HEK293 (cell line): Measurements from ENCODE around the gene MSMP.

Experiments used
- CTCF ChIA-PET: fragments of 350-600 bp; formaldehyde crosslinking; extraction: SDS; loops from one replicate; lab custom pipeline; 2021; ENCODE audit warnings: antibody characterized with exemption; lab: Yijun Ruan, JAX
- POLR2A ChIA-PET: fragments of 300-600 bp; formaldehyde crosslinking; extraction: SDS; loops from one replicate; lab custom pipeline; 2020; ENCODE audit warnings: antibody characterized with exemption, inconsistent platforms; lab: Yijun Ruan, JAX
- H3K27ac ChIP-seq: fragments of 200-500 bp; sonication (Bioruptor generic); 2 replicates; pipeline ENCODE4 v1.5.1; 2014; ENCODE audit warnings: low read depth, low read length, control low read depth, inconsistent platforms; ENCODE audit errors: extremely low read depth
- H3K36me3 ChIP-seq, 2 experiments: fragments of 200-500 bp in 1 of 2; sonication (Bioruptor generic) in 1 of 2; 1 replicate in 1 of 2; 2 replicates in 1 of 2; pipeline ENCODE4 v1.5.1; 2014 to 2017; ENCODE audit warnings: inconsistent platforms in 2 of 2, low read length in 2 of 2; ENCODE audit not compliant: control insufficient read depth in 2 of 2, insufficient read depth in 1 of 2
- H3K4me1 ChIP-seq: fragments of 200-500 bp; sonication (Bioruptor generic); 2 replicates; pipeline ENCODE4 v1.5.1; 2014; ENCODE audit warnings: mild to moderate bottlenecking, low read length, inconsistent platforms; ENCODE audit not compliant: control insufficient read depth, insufficient read depth
- H3K4me3 ChIP-seq: 2 replicates; pipeline ENCODE4 v1.5.1; 2011; ENCODE audit warnings: low read depth, mild to moderate bottlenecking, control low read depth, low read length, moderate library complexity
- H3K9me3 ChIP-seq: fragments of 200-500 bp; sonication (Bioruptor generic); 2 replicates; pipeline ENCODE4 v1.5.1; 2014; ENCODE audit warnings: low read depth, low read length, inconsistent platforms; ENCODE audit not compliant: control insufficient read depth, insufficient read depth
- ATF2 ChIP-seq: fragments of 450-650 bp; formaldehyde crosslinking; IDR thresholded peaks from 2 replicates; pipeline ENCODE4 v1.5.1; 2016; ENCODE audit warnings: missing biosample characterization, missing genetic modification characterization, low read depth
- GLIS1 ChIP-seq: fragments of 450-650 bp; formaldehyde crosslinking; IDR thresholded peaks from 2 replicates; pipeline ENCODE4 v1.5.1; 2016; ENCODE audit warnings: missing biosample characterization, missing genetic modification characterization
- KLF7 ChIP-seq: fragments of 450-650 bp; formaldehyde crosslinking; IDR thresholded peaks from 2 replicates; pipeline ENCODE4 v1.5.1; 2016; ENCODE audit warnings: missing biosample characterization, missing genetic modification characterization, borderline replicate concordance
- ZFP69B ChIP-seq: fragments of 450-650 bp; formaldehyde crosslinking; IDR thresholded peaks from 2 replicates; pipeline ENCODE4 v1.5.1; 2016; ENCODE audit warnings: missing biosample characterization, missing genetic modification characterization
- ZNF211 ChIP-seq: fragments of 450-650 bp; formaldehyde crosslinking; IDR thresholded peaks from 2 replicates; pipeline ENCODE4 v1.5.1; 2016; ENCODE audit warnings: low read depth, missing biosample characterization, missing genetic modification characterization
- ZNF23 ChIP-seq: fragments of 450-650 bp; formaldehyde crosslinking; IDR thresholded peaks from 2 replicates; pipeline ENCODE4 v1.5.1; 2016; ENCODE audit warnings: missing biosample characterization, missing genetic modification characterization, borderline replicate concordance
- ZNF26 ChIP-seq: fragments of 450-650 bp; formaldehyde crosslinking; IDR thresholded peaks from 2 replicates; pipeline ENCODE4 v1.5.1; 2016; ENCODE audit warnings: missing biosample characterization, missing genetic modification characterization
- ZNF266 ChIP-seq: fragments of 450-650 bp; formaldehyde crosslinking; IDR thresholded peaks from 2 replicates; pipeline ENCODE4 v1.5.1; 2016; ENCODE audit warnings: missing biosample characterization, missing genetic modification characterization, low read depth
- ZNF362 ChIP-seq: fragments of 450-650 bp; formaldehyde crosslinking; IDR thresholded peaks from 2 replicates; pipeline ENCODE4 v1.5.1; 2016; ENCODE audit warnings: missing biosample characterization, missing genetic modification characterization
- ZNF398 ChIP-seq: fragments of 450-650 bp; formaldehyde crosslinking; IDR thresholded peaks from 2 replicates; pipeline ENCODE4 v1.5.1; 2017; ENCODE audit warnings: missing biosample characterization, missing genetic modification characterization
- ZNF426 ChIP-seq: fragments of 450-650 bp; formaldehyde crosslinking; IDR thresholded peaks from 2 replicates; pipeline ENCODE4 v1.5.1; 2017; ENCODE audit warnings: missing biosample characterization, missing genetic modification characterization, mild to moderate bottlenecking, inconsistent platforms, moderate library complexity
- ZNF521 ChIP-seq: fragments of 450-650 bp; formaldehyde crosslinking; IDR thresholded peaks from 2 replicates; pipeline ENCODE4 v1.5.1; 2017; ENCODE audit warnings: missing biosample characterization, mild to moderate bottlenecking, missing genetic modification characterization
- ZNF529 ChIP-seq: fragments of 450-650 bp; formaldehyde crosslinking; IDR thresholded peaks from 2 replicates; pipeline ENCODE4 v1.5.1; 2017; ENCODE audit warnings: missing genetic modification characterization, missing biosample characterization; ENCODE audit not compliant: insufficient replicate concordance
- ZNF560 ChIP-seq: fragments of 450-650 bp; formaldehyde crosslinking; IDR thresholded peaks from 2 replicates; pipeline ENCODE4 v1.5.1; 2017; ENCODE audit warnings: missing biosample characterization, missing genetic modification characterization, borderline replicate concordance
- ZNF626 ChIP-seq: fragments of 450-650 bp; sonication (Bioruptor Pico); formaldehyde crosslinking; IDR thresholded peaks from 2 replicates; pipeline ENCODE4 v1.5.1; 2018; ENCODE audit warnings: missing biosample characterization, missing genetic modification characterization, inconsistent platforms
- ZNF639 ChIP-seq: fragments of 450-650 bp; formaldehyde crosslinking; IDR thresholded peaks from 2 replicates; pipeline ENCODE4 v1.5.1; 2016; ENCODE audit warnings: missing biosample characterization, missing genetic modification characterization
- ZNF701 ChIP-seq: fragments of 450-650 bp; formaldehyde crosslinking; IDR thresholded peaks from 2 replicates; pipeline ENCODE4 v1.5.1; 2016; ENCODE audit warnings: missing biosample characterization, missing genetic modification characterization
- ZNF768 ChIP-seq: fragments of 450-650 bp; formaldehyde crosslinking; IDR thresholded peaks from 2 replicates; pipeline ENCODE4 v1.5.1; 2018; ENCODE audit warnings: missing biosample characterization, mild to moderate bottlenecking, missing genetic modification characterization

MSMP gene

GRCh38 chr9:35758475-35759050, 4.5 kb upstream of the MSMP start:
- H3K36me3 ChIP-seq: peaks cover 0 to 28% of the 10 kb centered on the region in 2 experiments; a peak in 1 of 3 replicates
- no peaks in the 10 kb centered on the region for H3K9me3 ChIP-seq
- no peak for TF ChIP-seq ZNF23
- TF ChIP-seq ZNF211 (tag by site-specific recombination): no peak
- no peak for TF ChIP-seq ZNF701 (tag by site-specific recombination)
- TF ChIP-seq ZNF362 (tag by site-specific recombination): no peak
- TF ChIP-seq ZNF529: no peak
- TF ChIP-seq ZNF560 (tag by site-specific recombination): no peak
- TF ChIP-seq ZNF626: no peak
- TF ChIP-seq ZNF521 (tag by site-specific recombination): no peak
- TF ChIP-seq ZFP69B: no peak
- no peak for TF ChIP-seq ZNF266 (tag by site-specific recombination)
- no peak for TF ChIP-seq ZNF26 (tag by site-specific recombination)
- TF ChIP-seq ZNF639 (tag by site-specific recombination): no peak
- no peak for TF ChIP-seq ZNF398 (tag by site-specific recombination)
- TF ChIP-seq KLF7 (tag by site-specific recombination): no peak
- TF ChIP-seq ZNF768 (tag by site-specific recombination): no peak
- no peak for TF ChIP-seq ZNF426
- TF ChIP-seq GLIS1 (tag by site-specific recombination): no peak
- TF ChIP-seq ATF2 (tag by site-specific recombination): no peak
- peaks cover 13% of the 10 kb centered on the region for H3K4me1 ChIP-seq
- POLR2A ChIA-PET: no interaction called here
- H3K4me3 ChIP-seq: no peak overlapping the region
- no peak overlapping the region for H3K27ac ChIP-seq
- CTCF ChIA-PET: interaction anchor here (0.7 to 3.9 kb wide), 6 partner anchors 10 to 714 kb away, joined by 3 to 20 read pairs (median 4); partner anchors contain the start of genes CREB3 and TLN1
